Measurements from ENCODE around the gene ASCC3. TPM values are rescaled to one million over a fixed set of nuclear protein-coding genes. Genes with fewer than 3 reads are reported as not detected.

The ASCC3 gene
- total RNA-seq, 4 donors from 2014 or later, result 14.2 to 58.9 (median 36.6) TPM

GRCh38 chr6:100506651-100507050 is 374.5 kb downstream of the ASCC3 start:
- intact Hi-C loops (cut with DNase I), result no loop called here
- Histone ChIP-seq H3K4me1 (no peaks in the 10 kb centered on the region), H3K4me3 (no peak overlapping the region), H3K9me3 (no peaks in the 10 kb centered on the region), H3K36me3 (peaks cover 0 to 47% (median 0%) of the 10 kb centered on the region in 3 donors), H3K27me3 (no peaks in the 10 kb centered on the region), H3K27ac (no peak overlapping the region)
- DNase-seq, result no peak
- TF ChIP-seq CTCF (IDR thresholded peaks at IDR 0.05) (no peak), POLR2A (IDR thresholded peaks at IDR 0.05) (no peak)
- 87 to 89% methylated on average over 2 of the region's 2 CpGs for WGBS, 2 donors

GRCh38 chr6:100504786-100505737 is 376.1 kb downstream of the ASCC3 start:
- TF ChIP-seq CTCF (IDR thresholded peaks at IDR 0.05) (no peak), POLR2A (IDR thresholded peaks at IDR 0.05) (no peak)
- Histone ChIP-seq H3K4me1 (no peaks in the 10 kb centered on the region), H3K36me3 (peaks cover 0 to 31% (median 0%) of the 10 kb centered on the region in 3 donors), H3K9me3 (no peaks in the 10 kb centered on the region), H3K4me3 (no peak overlapping the region), H3K27me3 (no peaks in the 10 kb centered on the region), H3K27ac (no peak overlapping the region)
- 45 to 46% methylated on average over 6 of the region's 6 CpGs for WGBS, 2 donors
- no peak for DNase-seq
- intact Hi-C loops (cut with DNase I), result no loop called here

GRCh38 chr6:100503043-100503705 is 378.0 kb downstream of the ASCC3 start:
- Histone ChIP-seq H3K4me3 (no peak overlapping the region), H3K9me3 (peaks cover 0 to 3% (median 0%) of the 10 kb centered on the region in 3 donors), H3K4me1 (no peaks in the 10 kb centered on the region), H3K27ac (no peak overlapping the region), H3K27me3 (no peaks in the 10 kb centered on the region), H3K36me3 (peaks cover 0 to 12% (median 0%) of the 10 kb centered on the region in 3 donors)
- no peak for DNase-seq
- intact Hi-C loops (cut with DNase I), result no loop called here
- no peak for TF ChIP-seq CTCF (IDR thresholded peaks at IDR 0.05)
- TF ChIP-seq POLR2A (IDR thresholded peaks at IDR 0.05), result no peak

GRCh38 chr6:100493206-100493888 is 387.8 kb downstream of the ASCC3 start:
- no peak overlapping the region for H3K27ac ChIP-seq
- H3K27me3 ChIP-seq, result peaks cover 0 to 27% (median 0%) of the 10 kb centered on the region in 4 donors
- no peaks in the 10 kb centered on the region for H3K4me1 ChIP-seq
- H3K9me3 ChIP-seq, result peaks cover 0 to under 1% (median 0%) of the 10 kb centered on the region in 3 donors
- H3K36me3 ChIP-seq, result no peaks in the 10 kb centered on the region
- WGBS, 2 donors, result 36 to 37% methylated on average over 6 of the region's 6 CpGs
- no peak for TF ChIP-seq CTCF (IDR thresholded peaks at IDR 0.05)
- TF ChIP-seq POLR2A (IDR thresholded peaks at IDR 0.05), result no peak
- intact Hi-C loops (cut with DNase I), result no loop called here
- DNase-seq, result no peak
- no peak overlapping the region for H3K4me3 ChIP-seq

All from esophagus squamous epithelium (tissue), 5 donors.